A673 (cell line): ENCODE results near the gene SEC61B. TPM values are rescaled to one million over a fixed set of nuclear protein-coding genes. Genes with fewer than 3 reads are reported as not detected.

Experiments
- BruUV-seq: library from RNA; stranded (reverse); fragments of 400-500 nt; replicated peaks from 2 replicates; lab custom pipeline; 2021; lab: Mats Ljungman, UMichigan
- CTCF ChIA-PET: fragments of 300-600 bp; sonication (Branson Sonifier 250); formaldehyde crosslinking; loops from one replicate; lab custom pipeline; 2022; ENCODE audit warnings: antibody characterized with exemption; lab: Charles Lee
- POLR2A ChIA-PET: fragments of 300-600 bp; sonication (Branson Sonifier 250); formaldehyde crosslinking; loops from one replicate; lab custom pipeline; 2022; ENCODE audit warnings: antibody characterized with exemption; ENCODE audit not compliant: low non-redundant PET; lab: Charles Lee
- DNase-seq: peaks from one replicate; pipeline ENCODE4 v3.0.0-alpha.2; 2015; ENCODE audit warnings: low spot score
- H3K27ac ChIP-seq: fragments of 200-600 bp; sonication (generic); 2 replicates; pipeline ENCODE4 v1.5.1; 2016; ENCODE audit warnings: mixed run types, low read depth, mild to moderate bottlenecking, mixed read lengths, antibody characterized with exemption, low read length; ENCODE audit not compliant: poor library complexity, severe bottlenecking
- H3K27me3 ChIP-seq: fragments of 200-600 bp; sonication (generic); replicated peaks from 2 replicates; pipeline ENCODE4 v1.6.1; 2017; ENCODE audit warnings: mixed run types, low read depth, mild to moderate bottlenecking, mixed read lengths, antibody characterized with exemption, low read length; ENCODE audit not compliant: insufficient read depth, poor library complexity
- H3K36me3 ChIP-seq: fragments of 200-600 bp; sonication (generic); 2 replicates; pipeline ENCODE4 v1.6.1; 2016; ENCODE audit warnings: mixed run types, mild to moderate bottlenecking, mixed read lengths, antibody characterized with exemption, low read length; ENCODE audit not compliant: insufficient read depth, poor library complexity, severe bottlenecking
- H3K4me1 ChIP-seq: fragments of 200-600 bp; sonication (generic); 2 replicates; pipeline ENCODE4 v1.6.1; 2017; ENCODE audit warnings: mixed run types, mild to moderate bottlenecking, mixed read lengths, antibody characterized with exemption, low read length; ENCODE audit not compliant: insufficient read depth, poor library complexity, severe bottlenecking
- H3K4me3 ChIP-seq: fragments of 200-600 bp; sonication (generic); 2 replicates; pipeline ENCODE4 v1.5.1; 2016; ENCODE audit warnings: low read depth, mixed run types, mild to moderate bottlenecking, mixed read lengths, low read length; ENCODE audit not compliant: poor library complexity, severe bottlenecking
- H3K9me3 ChIP-seq: fragments of 200-600 bp; sonication (generic); 2 replicates; pipeline ENCODE4 v1.6.1; 2016; ENCODE audit warnings: mixed run types, low read depth, mild to moderate bottlenecking, mixed read lengths, antibody characterized with exemption, low read length; ENCODE audit not compliant: poor library complexity, severe bottlenecking
- EZH2 ChIP-seq: fragments of 200-600 bp; sonication (generic); IDR thresholded peaks from 2 replicates; pipeline ENCODE4 v1.6.1; 2017; ENCODE audit warnings: borderline replicate concordance, low read depth, mild to moderate bottlenecking, mixed read lengths, antibody characterized with exemption, low read length; ENCODE audit not compliant: poor library complexity, severe bottlenecking
- intact Hi-C: fragments of 100-400 bp; cut with micrococcal nuclease; formaldehyde crosslinking; loops from one replicate; pipeline ENCODE4 v1.10.0; 2022; ENCODE audit not compliant: unreplicated experiment
- total RNA-seq: library from RNA; stranded (reverse); gene quantifications from 2 replicates; pipeline ENCODE4 v1.2.3, GENCODE V29; 2021
- TF ChIP-seq, protein P1 (sequence below): fragments of 300-800, 200-600 bp; sonication (generic); conservative IDR thresholded peaks from 2 replicates; pipeline ENCODE4 v1.5.1; 2017; ENCODE audit warnings: low read depth, mild to moderate bottlenecking, antibody characterized with exemption, low read length, moderate library complexity, mixed read lengths

Gene SEC61B
- total RNA-seq, 1 experiment from 2014 or later: 183 TPM

DNA sequence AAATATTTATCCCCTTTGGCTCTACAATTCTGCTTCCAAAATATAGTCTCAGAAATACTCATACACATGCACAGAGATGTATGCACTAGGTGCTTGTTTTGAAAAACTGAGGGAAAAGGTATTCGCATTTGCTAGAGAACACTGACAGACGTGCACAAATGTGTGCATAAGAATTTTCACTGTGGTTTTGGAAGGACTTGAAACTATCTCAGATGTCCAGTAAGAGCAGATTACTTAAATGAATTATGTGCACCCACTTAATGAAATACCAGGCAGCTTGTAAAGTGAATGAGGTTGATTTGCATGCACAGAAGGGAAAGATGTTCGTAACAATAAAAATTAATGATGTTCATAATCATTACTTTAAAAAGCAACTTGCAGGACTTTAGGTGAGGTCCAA, 48.4 kb downstream of the SEC61B start:
- ChIA-PET CTCF (no interaction called here), POLR2A (no interaction called here)
- Histone ChIP-seq H3K27me3 (no peaks in the 10 kb centered on the region), H3K36me3 (no peaks in the 10 kb centered on the region), H3K27ac (no peak overlapping the region), H3K4me3 (no peak overlapping the region), H3K9me3 (no peaks in the 10 kb centered on the region), H3K4me1 (peaks cover 14% of the 10 kb centered on the region)
- no peak for DNase-seq
- intact Hi-C loops: no loop called here
- TF ChIP-seq, protein P1, sequence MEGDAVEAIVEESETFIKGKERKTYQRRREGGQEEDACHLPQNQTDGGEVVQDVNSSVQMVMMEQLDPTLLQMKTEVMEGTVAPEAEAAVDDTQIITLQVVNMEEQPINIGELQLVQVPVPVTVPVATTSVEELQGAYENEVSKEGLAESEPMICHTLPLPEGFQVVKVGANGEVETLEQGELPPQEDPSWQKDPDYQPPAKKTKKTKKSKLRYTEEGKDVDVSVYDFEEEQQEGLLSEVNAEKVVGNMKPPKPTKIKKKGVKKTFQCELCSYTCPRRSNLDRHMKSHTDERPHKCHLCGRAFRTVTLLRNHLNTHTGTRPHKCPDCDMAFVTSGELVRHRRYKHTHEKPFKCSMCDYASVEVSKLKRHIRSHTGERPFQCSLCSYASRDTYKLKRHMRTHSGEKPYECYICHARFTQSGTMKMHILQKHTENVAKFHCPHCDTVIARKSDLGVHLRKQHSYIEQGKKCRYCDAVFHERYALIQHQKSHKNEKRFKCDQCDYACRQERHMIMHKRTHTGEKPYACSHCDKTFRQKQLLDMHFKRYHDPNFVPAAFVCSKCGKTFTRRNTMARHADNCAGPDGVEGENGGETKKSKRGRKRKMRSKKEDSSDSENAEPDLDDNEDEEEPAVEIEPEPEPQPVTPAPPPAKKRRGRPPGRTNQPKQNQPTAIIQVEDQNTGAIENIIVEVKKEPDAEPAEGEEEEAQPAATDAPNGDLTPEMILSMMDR: no peak
- TF ChIP-seq EZH2: no peak
- BruUV-seq: no TSS peak

DNA sequence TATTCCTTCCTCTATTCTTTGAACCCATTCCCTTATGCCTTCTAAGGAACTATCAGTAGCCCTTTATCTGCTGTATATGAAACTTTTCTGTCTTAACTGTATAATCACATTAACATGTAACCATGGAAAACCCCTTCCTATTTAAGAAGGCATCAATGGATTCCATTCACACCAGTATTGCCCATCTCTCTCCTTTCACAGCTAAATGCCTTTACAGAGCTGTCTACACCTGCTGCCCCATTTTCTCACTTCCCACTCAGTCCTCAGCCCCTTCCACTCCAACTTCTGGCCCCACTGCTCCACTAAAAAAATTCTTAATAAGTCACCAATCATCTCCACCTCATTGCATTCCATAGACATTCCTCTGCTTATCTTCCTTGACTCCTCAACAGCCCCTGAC, 50.8 kb downstream of the SEC61B start:
- POLR2A ChIA-PET: no interaction called here
- Histone ChIP-seq H3K36me3 (no peaks in the 10 kb centered on the region), H3K4me1 (no peaks in the 10 kb centered on the region), H3K4me3 (no peak overlapping the region), H3K27me3 (no peaks in the 10 kb centered on the region), H3K27ac (no peak overlapping the region), H3K9me3 (no peaks in the 10 kb centered on the region)
- CTCF ChIA-PET: no interaction called here
- intact Hi-C loops: no loop called here
- TF ChIP-seq, protein P1: no peak
- no peak for TF ChIP-seq EZH2
- no peak for DNase-seq
- no TSS peak for BruUV-seq

DNA sequence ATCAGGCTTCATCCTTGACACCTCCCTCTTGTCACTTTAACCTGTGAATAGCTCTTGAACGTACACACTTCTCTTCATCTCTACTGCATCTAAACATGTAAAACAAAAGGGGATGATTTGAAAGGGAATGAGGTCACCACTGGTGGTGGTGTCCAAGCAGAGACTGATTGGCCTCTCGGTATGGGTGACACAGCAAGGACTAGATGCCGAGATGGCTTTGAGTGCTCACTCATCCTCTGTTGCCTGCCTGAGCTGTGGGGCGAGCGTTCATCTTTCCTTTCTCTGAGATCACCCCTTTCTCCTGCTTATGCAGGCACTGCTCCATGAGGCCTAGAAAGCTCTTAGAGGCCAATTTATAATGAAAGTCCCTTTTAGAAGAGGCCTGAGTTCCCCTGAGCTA, 51.9 kb downstream of the SEC61B start:
- DNase-seq: no peak
- Histone ChIP-seq H3K9me3 (no peaks in the 10 kb centered on the region), H3K36me3 (no peaks in the 10 kb centered on the region), H3K27me3 (no peaks in the 10 kb centered on the region), H3K27ac (no peak overlapping the region), H3K4me1 (no peaks in the 10 kb centered on the region), H3K4me3 (no peak overlapping the region)
- intact Hi-C loops: no loop called here
- ChIA-PET POLR2A (no interaction called here), CTCF (no interaction called here)
- BruUV-seq: no TSS peak
- TF ChIP-seq, protein P1: no peak
- no peak for TF ChIP-seq EZH2
